Fibroblast of lung (primary cell): ENCODE measurements around the gene CAMK1D. TPM values are rescaled to one million over a fixed set of nuclear protein-coding genes. Genes with fewer than 3 reads are reported as not detected.
A peak's percentile ranks its signal among the peaks of the same experiment; 100 is the strongest.

ENCODE experiments used
- DNase-seq, 2 donors: peaks; one replicate each; pipeline versions ENCODE4 v3.0.0 to v3.0.0-alpha.2; 2010; ENCODE audit warnings: low read depth in 2 of 2
- H2AFZ ChIP-seq: 2 replicates; pipeline ENCODE4 v1.5.1; 2012; ENCODE audit warnings: low read length, control low read depth, inconsistent platforms
- H3K27ac ChIP-seq: 2 replicates; pipeline ENCODE4 v1.5.1; 2011; ENCODE audit warnings: low read length, control low read depth; ENCODE audit not compliant: insufficient read depth
- H3K27me3 ChIP-seq: 2 replicates; pipeline ENCODE4 v1.5.1; 2011; ENCODE audit warnings: mild to moderate bottlenecking, low read length; ENCODE audit not compliant: control insufficient read depth, insufficient read depth
- H3K36me3 ChIP-seq: 2 replicates; pipeline ENCODE4 v1.5.1; 2011; ENCODE audit warnings: low read length; ENCODE audit not compliant: control insufficient read depth, insufficient read depth
- H3K4me1 ChIP-seq: 2 replicates; pipeline ENCODE4 v1.5.1; 2011; ENCODE audit warnings: low read length; ENCODE audit not compliant: control insufficient read depth, insufficient read depth; ENCODE audit errors: extremely low read depth
- H3K4me2 ChIP-seq: 2 replicates; pipeline ENCODE4 v1.5.1; 2011; ENCODE audit warnings: low read length, control low read depth; ENCODE audit not compliant: insufficient read depth; ENCODE audit errors: extremely low read depth
- H3K4me3 ChIP-seq, 4 experiments: fragments of 200-600 bp in 1 of 4; sonication (generic) in 1 of 4; replicated peaks in 1 of 4; 2 replicates each; pipeline ENCODE4 v1.5.1; 2011 to 2016; ENCODE audit warnings: low read length in 4 of 4, low read depth in 3 of 4, mild to moderate bottlenecking in 3 of 4, control low read depth in 2 of 4, inconsistent platforms in 1 of 4, mixed read lengths in 1 of 4; ENCODE audit not compliant: insufficient read depth in 1 of 4; ENCODE audit errors: control extremely low read depth in 1 of 4
- H3K79me2 ChIP-seq: 2 replicates; pipeline ENCODE4 v1.5.1; 2012; ENCODE audit warnings: mild to moderate bottlenecking, low read length, inconsistent platforms; ENCODE audit not compliant: control insufficient read depth, insufficient read depth
- H3K9ac ChIP-seq: 2 replicates; pipeline ENCODE4 v1.5.1; 2011; ENCODE audit warnings: mild to moderate bottlenecking, low read length, control low read depth; ENCODE audit not compliant: insufficient read depth
- H3K9me3 ChIP-seq: 2 replicates; pipeline ENCODE4 v1.5.1; 2012; ENCODE audit warnings: low read depth, low read length; ENCODE audit not compliant: control insufficient read depth, insufficient read depth
- H4K20me1 ChIP-seq: 2 replicates; pipeline ENCODE4 v1.5.1; 2011; ENCODE audit warnings: low read length; ENCODE audit not compliant: control insufficient read depth, insufficient read depth; ENCODE audit errors: extremely low read depth
- EZH2 ChIP-seq: IDR thresholded peaks from 2 replicates; pipeline ENCODE4 v1.5.1; 2012; ENCODE audit warnings: low read length, control low read depth, mild to moderate bottlenecking; ENCODE audit errors: missing control alignments
- polyA plus RNA-seq, 2 donors: library from polyadenylated mRNA; depleted of rRNA in 1 of 2; stranded (reverse) in 1 of 2; unstranded in 1 of 2; fragments of >200 nt; gene quantifications; 2 replicates each; pipeline ENCODE4 v1.2.1, GENCODE V29; 2011 to 2012; ENCODE audit warnings: missing spikeins in 1 of 2
- total RNA-seq: library from RNA; depleted of rRNA; stranded (reverse); fragments of >200 nt; gene quantifications from 2 replicates; pipeline ENCODE4 v1.2.1, GENCODE V29; 2014
- TF ChIP-seq, protein P1 (sequence below), 2 donors: IDR thresholded peaks in 1 of 2; conservative IDR thresholded peaks in 1 of 2; 1 replicate in 1 of 2; 2 replicates in 1 of 2; pipeline ENCODE4 v1.5.1; 2011 to 2012; ENCODE audit warnings: low read length in 2 of 2, control low read depth in 1 of 2, inconsistent platforms in 1 of 2, low read depth in 1 of 2, mild to moderate bottlenecking in 1 of 2

The CAMK1D gene
- total and polyA plus RNA-seq, 2 donors (not counting 1 experiment from before 2014, with no cell fraction given), result 2.3 TPM

DNA sequence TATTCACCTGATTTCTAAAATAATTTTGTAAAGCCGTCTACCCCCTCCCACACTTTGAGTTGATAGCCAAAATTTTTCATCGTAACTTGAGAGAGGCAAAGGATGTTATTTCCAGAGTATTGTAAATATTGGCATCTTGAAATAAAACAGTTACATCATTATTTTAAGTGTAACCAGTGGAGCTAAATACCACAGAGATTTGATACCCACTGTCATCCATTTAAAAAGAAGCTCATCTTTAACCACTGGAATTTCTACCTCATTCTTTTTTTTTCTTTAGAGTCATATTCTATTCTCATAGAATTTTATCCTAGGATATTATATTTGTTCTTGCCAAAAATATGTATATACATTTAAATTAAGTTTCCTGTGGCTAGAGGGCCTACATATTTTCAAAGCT is 48.6 kb downstream of the CAMK1D start:
- TF ChIP-seq, protein P1, sequence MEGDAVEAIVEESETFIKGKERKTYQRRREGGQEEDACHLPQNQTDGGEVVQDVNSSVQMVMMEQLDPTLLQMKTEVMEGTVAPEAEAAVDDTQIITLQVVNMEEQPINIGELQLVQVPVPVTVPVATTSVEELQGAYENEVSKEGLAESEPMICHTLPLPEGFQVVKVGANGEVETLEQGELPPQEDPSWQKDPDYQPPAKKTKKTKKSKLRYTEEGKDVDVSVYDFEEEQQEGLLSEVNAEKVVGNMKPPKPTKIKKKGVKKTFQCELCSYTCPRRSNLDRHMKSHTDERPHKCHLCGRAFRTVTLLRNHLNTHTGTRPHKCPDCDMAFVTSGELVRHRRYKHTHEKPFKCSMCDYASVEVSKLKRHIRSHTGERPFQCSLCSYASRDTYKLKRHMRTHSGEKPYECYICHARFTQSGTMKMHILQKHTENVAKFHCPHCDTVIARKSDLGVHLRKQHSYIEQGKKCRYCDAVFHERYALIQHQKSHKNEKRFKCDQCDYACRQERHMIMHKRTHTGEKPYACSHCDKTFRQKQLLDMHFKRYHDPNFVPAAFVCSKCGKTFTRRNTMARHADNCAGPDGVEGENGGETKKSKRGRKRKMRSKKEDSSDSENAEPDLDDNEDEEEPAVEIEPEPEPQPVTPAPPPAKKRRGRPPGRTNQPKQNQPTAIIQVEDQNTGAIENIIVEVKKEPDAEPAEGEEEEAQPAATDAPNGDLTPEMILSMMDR (conservative IDR thresholded peaks at IDR 0.05 in 1 of 2, IDR thresholded peaks at IDR 0.05 in 1 of 2; ENCODE audit: low read depth in 1 of 2, low read length in 2 of 2), result no peak
- no peak for TF ChIP-seq EZH2
- no peaks in the 10 kb centered on the region for H3K9me3 ChIP-seq
- no peak overlapping the region for H3K4me3 ChIP-seq
- H3K79me2 ChIP-seq, result no peaks in the 10 kb centered on the region
- no peaks in the 10 kb centered on the region for H3K36me3 ChIP-seq
- H3K27me3 ChIP-seq, result no peaks in the 10 kb centered on the region
- no peak overlapping the region for H3K9ac ChIP-seq
- no peaks in the 10 kb centered on the region for H4K20me1 ChIP-seq
- no peak overlapping the region for H2AFZ ChIP-seq
- no peaks in the 10 kb centered on the region for H3K4me1 ChIP-seq
- peak in 1 of 2 donors; percentile 39 for DNase-seq
- H3K4me2 ChIP-seq, result no peak overlapping the region
- no peak overlapping the region for H3K27ac ChIP-seq

DNA sequence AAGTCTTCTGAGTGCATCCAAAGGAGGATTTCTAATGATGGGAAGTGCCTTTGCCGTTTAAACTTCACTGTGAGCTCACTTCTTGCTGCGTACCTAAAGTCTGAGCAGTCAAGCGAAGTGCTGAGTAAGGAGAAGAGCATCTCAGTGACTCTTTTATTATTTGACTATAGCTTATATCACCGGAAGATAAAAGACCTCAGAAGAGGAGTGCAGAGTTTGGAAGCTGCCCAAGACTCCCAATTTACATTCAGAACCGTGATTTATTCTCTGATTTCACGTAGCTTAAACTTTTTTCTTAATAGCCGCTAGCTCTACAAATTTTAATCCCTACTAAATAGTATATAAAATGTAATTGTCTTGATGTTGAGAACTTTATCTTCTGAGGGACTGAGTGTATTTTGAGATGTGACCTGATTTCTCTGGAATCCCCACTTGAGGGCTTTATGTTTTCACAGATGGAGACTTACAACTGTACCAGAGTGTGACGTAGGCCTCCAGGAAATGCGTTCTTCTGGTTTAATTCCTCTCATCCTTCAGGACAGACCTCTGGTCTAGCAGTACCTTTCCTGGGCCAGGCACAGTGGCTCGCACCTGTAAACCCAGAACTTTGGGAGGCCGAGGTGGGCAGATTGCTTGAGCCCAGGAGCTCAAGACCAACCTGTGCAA is 51.1 kb downstream of the CAMK1D start:
- DNase-seq, result peak in 1 of 2 donors; percentile 96
- Histone ChIP-seq H4K20me1 (no peaks in the 10 kb centered on the region), H3K4me1 (no peaks in the 10 kb centered on the region), H3K4me3 (no peak overlapping the region), H3K9me3 (no peaks in the 10 kb centered on the region), H3K27me3 (no peaks in the 10 kb centered on the region), H3K27ac (no peak overlapping the region), H3K9ac (no peak overlapping the region), H3K4me2 (no peak overlapping the region), H3K79me2 (no peaks in the 10 kb centered on the region), H3K36me3 (no peaks in the 10 kb centered on the region), H2AFZ (no peak overlapping the region)
- TF ChIP-seq, protein P1 (conservative IDR thresholded peaks at IDR 0.05 in 1 of 2, IDR thresholded peaks at IDR 0.05 in 1 of 2; ENCODE audit: low read depth in 1 of 2, low read length in 2 of 2), result no peak
- TF ChIP-seq EZH2, result no peak

DNA sequence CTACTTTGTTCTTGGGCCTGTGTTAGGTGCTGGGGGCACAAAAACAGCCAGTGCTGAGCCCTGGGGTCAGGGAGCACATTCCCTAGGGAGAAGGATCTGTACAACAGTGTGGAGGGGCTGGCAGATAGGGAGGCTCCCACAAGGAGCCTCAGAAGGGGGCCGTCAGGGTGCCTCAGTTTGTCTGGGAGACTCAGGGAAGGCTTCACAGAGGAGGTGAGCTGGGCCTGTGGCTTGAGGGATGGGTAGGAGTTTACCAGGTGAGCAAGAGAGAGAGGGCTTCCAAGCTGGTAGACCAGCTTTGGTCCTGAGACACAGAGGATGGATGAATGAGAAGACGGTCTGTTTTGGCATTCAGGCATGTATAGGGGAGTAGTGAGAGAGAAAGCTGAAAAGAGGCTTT is 52.1 kb downstream of the CAMK1D start:
- TF ChIP-seq, protein P1 (conservative IDR thresholded peaks at IDR 0.05 in 1 of 2, IDR thresholded peaks at IDR 0.05 in 1 of 2; ENCODE audit: low read depth in 1 of 2, low read length in 2 of 2), result no peak
- no peak for TF ChIP-seq EZH2
- H3K9me3 ChIP-seq, result no peaks in the 10 kb centered on the region
- H3K4me1 ChIP-seq, result no peaks in the 10 kb centered on the region
- no peak overlapping the region for H3K4me2 ChIP-seq
- no peak overlapping the region for H3K4me3 ChIP-seq
- H3K9ac ChIP-seq, result no peak overlapping the region
- no peak for DNase-seq
- no peaks in the 10 kb centered on the region for H3K79me2 ChIP-seq
- no peak overlapping the region for H3K27ac ChIP-seq
- H2AFZ ChIP-seq, result no peak overlapping the region
- no peaks in the 10 kb centered on the region for H3K27me3 ChIP-seq
- H3K36me3 ChIP-seq, result no peaks in the 10 kb centered on the region
- no peaks in the 10 kb centered on the region for H4K20me1 ChIP-seq
